LNCAP (cell line): Measurements from ENCODE around the gene PTPRG.

Source experiments
- CTCF ChIP-seq: fragments of 450-650 bp; IDR thresholded peaks from 2 replicates; pipeline ENCODE4 v1.5.1; 2017; ENCODE audit warnings: mild to moderate bottlenecking

The PTPRG gene

DNA sequence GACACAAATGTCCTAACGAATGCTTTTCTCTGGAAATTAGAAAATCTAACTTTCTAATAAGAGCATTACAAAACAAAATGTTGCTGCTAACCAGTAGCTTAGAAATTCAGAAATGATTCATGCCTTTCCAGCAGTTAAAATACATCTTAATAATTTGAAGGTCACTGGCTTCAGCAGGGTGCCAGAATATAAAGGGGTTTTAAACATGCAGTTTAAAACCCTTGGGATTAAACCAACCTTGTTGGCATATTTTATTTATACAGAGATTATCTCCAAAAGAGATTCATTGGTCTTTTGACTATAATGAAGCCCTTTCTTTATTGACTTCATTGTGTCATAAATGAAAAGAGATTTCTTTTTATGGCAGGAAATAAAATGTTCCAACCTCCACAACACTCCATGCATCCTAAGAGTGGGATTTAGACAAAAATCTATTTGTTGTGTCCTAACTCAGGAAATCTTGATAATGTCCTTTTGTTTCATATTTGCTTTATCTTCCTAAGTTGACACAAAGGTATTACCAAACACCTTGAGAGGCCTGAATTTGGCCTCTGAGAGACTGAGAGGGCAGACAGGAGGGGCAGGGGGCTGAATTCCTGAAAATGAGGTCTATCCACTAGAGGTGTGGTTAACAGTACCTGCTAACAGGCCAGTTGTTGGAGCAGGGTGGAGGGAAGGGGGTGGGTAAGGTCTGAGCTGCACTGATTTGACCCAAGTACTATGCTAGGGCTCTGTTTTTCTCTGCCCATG is 687.5 kb downstream of the PTPRG start:
- no peak for TF ChIP-seq CTCF

GRCh38 chr3:62249484-62249776 is 688.1 kb downstream of the PTPRG start:
- no peak for TF ChIP-seq CTCF

DNA sequence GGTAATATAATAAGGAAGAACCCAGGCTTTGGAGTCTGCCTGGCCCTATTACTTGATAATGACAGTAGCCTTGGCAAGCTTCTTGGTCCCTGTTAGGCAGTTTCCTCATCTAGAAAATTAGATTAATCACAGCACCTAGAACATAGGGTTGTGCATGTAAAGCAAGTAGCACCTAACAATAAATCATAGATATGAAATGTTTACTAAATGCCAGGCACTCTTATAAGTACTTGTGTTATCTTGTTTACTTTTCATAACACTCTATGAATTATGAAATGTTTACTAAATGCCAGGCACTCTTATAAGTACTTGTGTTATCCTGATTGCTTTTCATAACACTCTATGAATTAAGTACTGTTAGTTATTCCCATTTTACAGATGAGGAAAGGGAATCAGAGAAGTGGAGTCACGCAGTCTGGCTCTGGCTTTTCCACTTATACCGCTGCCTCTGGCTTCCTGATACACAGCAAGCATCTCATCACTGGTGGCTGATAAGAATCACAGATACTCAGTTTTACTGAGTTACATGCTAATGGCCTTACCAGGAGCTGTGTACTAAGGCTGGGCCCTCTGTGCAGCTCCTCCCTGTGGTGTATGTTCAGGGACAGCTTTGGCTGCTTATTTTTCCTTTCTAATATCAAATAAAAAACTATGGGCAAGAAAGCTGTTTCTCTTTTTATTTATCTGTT is 688.6 kb downstream of the PTPRG start:
- TF ChIP-seq CTCF, result no peak

DNA sequence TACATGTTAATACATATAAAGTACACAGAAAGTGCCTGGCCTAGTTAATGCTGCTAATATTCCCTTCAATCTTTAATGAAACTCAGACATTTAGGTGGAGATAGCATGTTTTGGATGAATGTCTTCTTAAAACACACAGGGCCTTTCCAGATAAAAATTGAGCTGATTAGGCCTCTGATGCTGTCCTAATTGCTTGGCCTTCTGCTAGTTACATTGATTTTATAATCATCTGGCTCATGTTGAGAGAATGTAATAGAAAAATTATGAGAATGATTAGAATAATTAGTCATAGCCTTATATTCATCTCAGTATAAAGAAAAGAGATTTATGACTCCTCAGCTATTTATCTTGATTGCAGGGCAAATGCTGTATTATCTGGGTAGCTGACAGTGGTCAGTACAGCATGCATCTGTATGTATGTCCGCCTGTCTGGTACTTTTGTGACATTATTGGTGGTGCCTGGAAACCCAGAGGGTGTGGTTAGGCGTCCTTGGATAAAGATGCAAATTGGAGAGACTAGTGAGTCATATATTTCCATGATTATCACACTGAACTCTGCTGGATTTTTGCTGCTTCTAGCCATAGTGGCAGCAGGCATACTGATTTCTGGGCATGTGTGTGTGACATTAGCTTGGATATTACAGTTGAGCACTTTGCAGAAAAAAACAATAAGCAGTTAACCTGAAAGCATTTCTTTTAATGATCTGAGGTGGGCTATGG is 691.2 kb downstream of the PTPRG start:
- no peak for TF ChIP-seq CTCF

DNA sequence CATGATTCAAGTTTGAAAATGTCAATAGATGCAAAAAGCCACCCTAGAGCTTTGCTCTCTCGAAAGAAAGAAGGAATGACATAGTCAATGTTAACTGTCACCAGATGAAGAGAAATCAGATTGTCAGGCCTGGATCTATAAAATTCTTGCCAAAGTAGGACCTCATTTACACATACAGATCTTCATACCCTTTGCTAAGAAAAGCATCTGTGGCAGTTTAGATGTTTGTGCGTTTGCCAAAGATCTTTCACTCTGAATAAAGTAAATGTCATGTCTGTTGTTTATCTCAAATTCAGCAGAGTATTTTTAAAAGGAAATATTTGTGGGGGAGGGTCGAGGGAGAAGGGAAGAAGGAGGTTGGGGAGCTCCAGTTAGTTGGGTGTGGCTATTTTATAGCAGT is 692.6 kb downstream of the PTPRG start:
- no peak for TF ChIP-seq CTCF

- TF ChIP-seq CTCF, result no peak
Observed at GRCh38 chr3:62255758-62256157, 694.4 kb downstream of the PTPRG start.

- TF ChIP-seq CTCF, result no peak
Observed at GRCh38 chr3:62259924-62260323, 698.6 kb downstream of the PTPRG start.
